Measurements from ENCODE around the gene TMEM190. TPM values are rescaled to one million over a fixed set of nuclear protein-coding genes. Genes with fewer than 3 reads are reported as not detected.
A peak's percentile ranks its signal among the peaks of the same experiment; 100 is the strongest.

Gene TMEM190
- total and polyA plus RNA-seq, 9 of the 15 experiments (the other 6 are each of a cell fraction or from before 2014, with no cell fraction given): not detected

GRCh38 chr19:55358493-55358892 is 18.1 kb upstream of the TMEM190 start (continued):
- TF ChIP-seq ZNF445 (CRISPR knock-in tag; IDR thresholded peaks at IDR 0.05; ENCODE audit: low read depth) (no peak), KLF13 (tag; IDR thresholded peaks at IDR 0.05; ENCODE audit: borderline replicate concordance, low read depth) (no peak)

GRCh38 chr19:55358943-55359908 is 17.4 kb upstream of the TMEM190 start:
- peaks cover 9 to 21% of the 10 kb centered on the region in 2 experiments; a peak in 4 of 5 replicates for H3K27me3 ChIP-seq (ENCODE audit: control insufficient read depth in 2 of 2, insufficient read depth in 2 of 2, low read length in 2 of 2)
- in situ Hi-C loops (cut with MboI) (no loop called here), intact Hi-C loops (cut with micrococcal nuclease) (no loop called here)
- H3K4me1 ChIP-seq (replicated peaks in 1 of 2; ENCODE audit: control insufficient read depth in 2 of 2, insufficient read depth in 2 of 2, low read length in 2 of 2): peaks cover 0 to 60% of the 10 kb centered on the region in 2 experiments; a peak in 4 of 5 replicates
- H4K20me1 ChIP-seq (replicated peaks; ENCODE audit: control insufficient read depth, insufficient read depth, low read length): no peaks in the 10 kb centered on the region
- H3K27ac ChIP-seq (ENCODE audit: extremely low read depth, low read depth, low read length): no peak overlapping the region
- CTCF ChIA-PET (ENCODE audit: low intra/inter-chr PET ratio): no interaction called here
- ATAC-seq: no peak
- H3K79me2 ChIP-seq (ENCODE audit: control insufficient read depth, insufficient read depth, low read length): no peaks in the 10 kb centered on the region
- no peaks in the 10 kb centered on the region for H3K9me1 ChIP-seq (ENCODE audit: control insufficient read depth, insufficient read depth, low read length)
- no peak overlapping the region for H3K4me3 ChIP-seq
- no peak for DNase-seq (ENCODE audit: extremely low read depth in 1 of 4, low spot score in 3 of 4)
- BruUV-seq (replicated peaks): no TSS peak
- H3K9ac ChIP-seq (ENCODE audit: insufficient read depth in 1 of 2, low read depth in 2 of 2, low read length in 2 of 2): peak overlapping the region in 1 of 2 experiments; percentile 64; a peak in 2 of 4 replicates
- H3K36me3 ChIP-seq (ENCODE audit: control insufficient read depth, insufficient read depth, low read length): no peaks in the 10 kb centered on the region
- FAIRE-seq: no peak
- H2AFZ ChIP-seq (ENCODE audit: low read depth, low read length): no peak overlapping the region
- H3K4me2 ChIP-seq (ENCODE audit: insufficient read depth, low read length): no peak overlapping the region
- POLR2A ChIA-PET: interaction anchor here (0.5 to 1.3 kb wide), 2 partner anchors 10 to 39 kb away, joined by 3 read pairs; no protein-coding TSS in a partner anchor
- 32% methylated on average over 26 of the region's 32 CpGs for WGBS (ENCODE audit: insufficient coverage, low coverage, missing lambda C conversion rate)
- no peaks in the 10 kb centered on the region for H3K9me3 ChIP-seq (replicated peaks; ENCODE audit: control insufficient read depth, insufficient read depth, low read depth, low read length)
- TF ChIP-seq PKNOX1 (IDR thresholded peaks at IDR 0.05): no peak
- TF ChIP-seq HINFP (tag; conservative IDR thresholded peaks at IDR 0.05; ENCODE audit: low read depth): no peak
- no peak for TF ChIP-seq ZNF282 (CRISPR knock-in tag; IDR thresholded peaks at IDR 0.05)
- TF ChIP-seq SAFB2 (IDR thresholded peaks at IDR 0.05; ENCODE audit: borderline replicate concordance, low read depth, low read length, severe bottlenecking): no peak
- no peak for TF ChIP-seq ZNF589 (CRISPR knock-in tag; IDR thresholded peaks at IDR 0.05; ENCODE audit: low read depth)
- TF ChIP-seq TSHZ1 (CRISPR knock-in tag; IDR thresholded peaks at IDR 0.05): no peak
- no peak for TF ChIP-seq SIX5 (IDR thresholded peaks at IDR 0.05; ENCODE audit: borderline replicate concordance in 1 of 2, insufficient read depth in 1 of 2, low read depth in 1 of 2, low read length in 2 of 2)
- no peak for TF ChIP-seq SAFB (IDR thresholded peaks at IDR 0.05; ENCODE audit: borderline replicate concordance, low read depth, low read length)

Data from K562 (cell line).